Activated T-helper 1 cell treated with Interleukin-2 at 50 U/mL for 16 hours (primary cell): ENCODE measurements around the gene CST1.
"Not testable (repeated sequence)": the region's sequence is repeated elsewhere in the genome, so short reads cannot be mapped to it uniquely, and the experiment has no call there.

Experiments
- DNase-seq: peaks from one replicate; pipeline ENCODE4 v3.0.0-alpha.2; 2020; ENCODE audit warnings: low read depth

The CST1 gene, protein sequence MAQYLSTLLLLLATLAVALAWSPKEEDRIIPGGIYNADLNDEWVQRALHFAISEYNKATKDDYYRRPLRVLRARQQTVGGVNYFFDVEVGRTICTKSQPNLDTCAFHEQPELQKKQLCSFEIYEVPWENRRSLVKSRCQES

GRCh38 chr20:23750786-23751185 is at the start of gene CST1:
CST1 (minus strand) TSS chr20:23750935; CDS start chr20:23750866, 69 bp downstream.
- DNase-seq = not testable (repeated sequence)

GRCh38 chr20:23799216-23799847 is 48.6 kb upstream of the CST1 start:
- DNase-seq = not testable (repeated sequence)

- DNase-seq = no peak
These were observed 44.8 kb upstream of the CST1 start for GRCh38 chr20:23795526-23795925.

DNA sequence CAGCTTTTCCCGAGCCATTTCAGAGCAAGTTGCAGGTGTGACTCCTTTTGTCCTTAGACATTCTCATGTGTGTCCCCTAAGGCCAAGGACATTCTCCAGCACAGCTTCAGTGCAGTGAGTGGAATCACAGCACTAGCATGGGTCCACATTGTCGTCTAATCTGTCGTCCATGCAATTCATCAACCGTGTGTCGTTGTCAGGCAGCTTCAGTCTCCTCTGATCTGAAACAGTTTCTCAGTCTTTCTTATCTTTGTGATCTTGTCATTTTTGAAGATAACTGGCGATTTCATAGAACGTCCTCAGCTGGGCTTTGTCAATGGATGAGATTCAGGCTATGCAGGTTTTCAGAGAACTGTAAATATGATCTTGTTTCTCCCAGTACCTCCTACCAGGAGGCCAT is 44.1 kb upstream of the CST1 start:
- no peak for DNase-seq

DNA sequence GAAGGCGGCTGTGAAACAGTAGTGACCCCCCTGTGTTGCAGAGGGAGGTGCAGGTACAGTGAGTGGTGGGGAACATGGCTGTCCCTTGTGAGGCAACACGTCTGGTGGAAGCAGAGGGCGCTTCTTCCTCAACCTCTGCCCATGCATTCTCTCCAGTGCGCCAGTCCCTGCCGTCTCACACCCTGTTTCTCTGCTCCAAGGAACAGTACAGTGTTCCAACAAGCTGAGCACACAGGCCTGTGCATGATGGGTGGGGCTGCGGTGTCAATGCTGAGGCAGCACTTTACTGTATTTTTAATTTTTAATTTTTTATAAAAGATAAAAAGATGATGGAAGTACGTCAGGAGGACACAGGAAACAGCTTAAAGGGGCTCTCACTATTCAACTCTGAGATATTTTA is 43.3 kb upstream of the CST1 start:
- no peak for DNase-seq

DNA sequence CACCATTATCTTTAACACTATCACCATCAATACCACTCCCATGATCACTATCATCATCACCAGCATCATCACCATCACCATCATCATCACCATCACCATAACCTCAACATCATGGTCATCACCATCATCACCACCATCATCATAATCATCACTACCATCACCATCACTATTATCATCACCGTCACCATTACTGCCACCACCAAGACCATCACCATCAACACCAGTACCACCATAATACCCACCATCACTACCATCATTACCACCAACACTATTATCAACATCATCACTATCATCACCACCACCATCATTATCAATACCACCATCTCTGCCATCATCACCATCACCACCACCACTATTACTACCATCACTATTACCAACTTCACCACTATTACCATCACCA is 32.7 kb upstream of the CST1 start:
- DNase-seq = no peak

GRCh38 chr20:23782366-23782983 is 31.7 kb upstream of the CST1 start:
- no peak for DNase-seq

DNA sequence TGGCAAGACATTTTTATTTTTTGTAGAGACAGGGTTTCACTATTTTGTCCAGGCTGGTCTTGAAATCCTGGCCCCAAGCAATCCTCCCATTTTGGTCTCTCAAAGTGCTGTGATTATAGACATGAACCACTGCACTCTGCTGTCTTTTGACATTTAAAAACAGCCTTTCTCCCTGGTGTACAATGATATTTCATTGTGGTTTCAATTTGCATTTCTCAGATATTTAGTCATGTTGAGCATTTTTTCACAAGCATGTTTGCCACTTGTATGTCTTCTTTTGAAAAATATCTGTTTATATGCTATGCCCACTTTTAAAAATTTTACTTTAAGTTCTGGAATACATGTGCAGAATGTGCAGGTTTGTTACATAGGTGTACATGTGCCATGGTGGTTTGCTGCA is 27.9 kb upstream of the CST1 start:
- DNase-seq = not testable (repeated sequence)

GRCh38 chr20:23777380-23777779 is 26.6 kb upstream of the CST1 start:
- not testable (repeated sequence) for DNase-seq

DNA sequence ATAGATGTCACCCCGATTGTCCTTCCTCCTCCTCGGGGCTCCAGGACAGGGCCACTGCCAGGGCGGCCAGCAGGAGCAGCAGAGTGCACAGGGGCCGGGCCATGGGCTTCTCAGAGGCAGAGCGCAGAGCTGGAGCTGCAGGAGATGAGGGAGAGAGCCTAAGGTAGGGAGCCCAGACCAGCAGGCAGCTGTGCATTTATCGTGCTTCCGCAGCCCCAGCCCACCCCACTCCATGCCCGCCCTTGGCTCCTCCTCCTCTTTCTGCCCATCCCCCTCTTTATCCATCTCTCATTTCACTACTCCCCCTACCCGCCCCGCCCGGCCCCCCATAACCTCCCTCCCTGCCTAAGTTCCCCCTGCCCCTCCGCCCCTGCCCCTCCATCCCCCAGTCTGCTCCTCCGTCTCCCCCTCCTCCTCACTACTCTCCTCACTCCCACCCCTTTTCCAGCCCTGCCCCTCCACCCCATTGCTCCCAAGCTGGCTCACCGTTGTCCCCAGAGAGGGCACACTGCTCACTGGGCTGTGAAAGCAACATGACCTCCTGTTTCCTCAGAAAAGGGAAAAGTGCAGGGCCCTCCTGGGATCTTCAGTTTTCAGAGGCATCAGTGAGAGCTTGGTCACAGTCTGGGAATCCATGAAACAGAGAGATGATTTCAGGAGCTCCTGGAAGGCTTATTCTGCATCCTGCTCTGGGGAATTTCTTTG is 25.5 kb upstream of the CST1 start:
- no peak for DNase-seq

DNA sequence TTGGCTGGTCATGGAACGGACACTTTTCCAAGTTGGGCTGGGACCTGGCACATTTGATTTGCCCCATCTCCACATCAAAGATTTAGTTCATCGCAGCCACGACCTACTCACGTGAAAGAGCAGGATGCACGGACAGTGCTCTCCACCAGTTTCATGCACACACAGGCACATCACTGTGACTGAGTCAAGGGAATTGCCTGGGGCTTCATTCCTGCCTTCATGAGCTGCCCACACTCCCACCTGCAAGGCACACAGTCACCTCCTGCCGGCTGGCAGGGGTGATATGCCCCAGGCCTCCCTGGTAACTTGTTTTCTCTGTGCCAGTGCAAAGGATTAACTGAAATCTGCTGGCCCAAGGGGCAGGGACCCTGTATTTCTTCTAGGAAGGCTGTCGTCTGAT is 23.3 kb upstream of the CST1 start:
- DNase-seq = no peak

DNA sequence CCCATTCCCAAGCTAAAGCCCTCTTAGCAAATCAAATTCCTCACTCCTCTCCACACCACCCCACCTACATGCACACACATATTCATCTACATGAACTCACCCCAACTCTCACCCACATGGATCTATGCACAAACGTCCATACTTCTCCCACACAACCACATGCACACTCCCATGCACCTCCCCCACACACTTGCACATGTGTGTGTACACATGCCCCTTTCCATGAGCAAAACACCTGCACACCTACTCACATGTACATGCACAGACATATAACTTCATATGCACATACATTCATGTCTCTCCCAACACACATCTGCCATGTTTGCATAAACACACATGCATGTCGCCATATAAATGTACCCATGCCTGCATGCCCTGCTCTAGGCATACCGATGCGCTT is 22.8 kb upstream of the CST1 start:
- no peak for DNase-seq

DNA sequence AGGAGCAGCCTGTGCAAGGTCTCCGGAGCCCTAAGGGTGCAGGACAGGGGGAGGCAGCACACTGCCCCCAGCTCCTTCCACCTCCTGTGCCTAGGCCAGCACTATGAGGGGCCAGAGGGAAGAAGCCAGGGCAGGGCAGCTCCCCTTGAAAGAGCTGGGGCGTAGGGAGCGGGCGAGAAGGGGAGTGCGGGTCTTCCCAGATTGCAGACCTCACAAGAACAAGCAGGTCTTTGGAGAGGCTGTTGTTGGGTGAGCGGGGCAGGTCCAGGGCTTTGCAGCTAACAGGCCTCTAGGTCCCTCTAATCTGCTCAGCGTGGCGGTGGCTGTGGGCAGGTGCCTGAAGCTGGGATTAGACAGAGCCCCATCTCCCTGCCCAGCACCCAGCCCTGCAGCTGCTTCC is 22.4 kb upstream of the CST1 start:
- DNase-seq = no peak

- no peak for DNase-seq
These were observed 21.3 kb upstream of the CST1 start for GRCh38 chr20:23772074-23772473.

DNA sequence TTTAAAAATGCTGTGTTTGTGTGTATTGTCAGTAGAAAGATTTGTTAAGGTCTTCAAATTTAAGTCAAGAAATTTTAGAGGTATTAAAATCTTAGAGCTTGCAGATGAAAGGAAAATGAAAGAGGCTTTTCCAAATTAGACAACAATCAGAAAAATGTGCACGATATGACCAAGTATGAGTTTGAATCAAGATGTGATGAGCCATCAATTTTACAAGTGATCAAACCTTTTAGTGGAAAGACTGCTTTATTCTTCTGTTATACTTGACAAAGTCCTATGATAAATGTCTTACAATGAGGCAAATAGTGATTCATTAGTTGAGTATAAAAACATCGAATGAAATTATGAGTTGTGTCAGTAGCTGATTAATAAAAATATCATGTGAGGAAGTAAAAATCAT is 19.6 kb upstream of the CST1 start:
- no peak for DNase-seq

DNA sequence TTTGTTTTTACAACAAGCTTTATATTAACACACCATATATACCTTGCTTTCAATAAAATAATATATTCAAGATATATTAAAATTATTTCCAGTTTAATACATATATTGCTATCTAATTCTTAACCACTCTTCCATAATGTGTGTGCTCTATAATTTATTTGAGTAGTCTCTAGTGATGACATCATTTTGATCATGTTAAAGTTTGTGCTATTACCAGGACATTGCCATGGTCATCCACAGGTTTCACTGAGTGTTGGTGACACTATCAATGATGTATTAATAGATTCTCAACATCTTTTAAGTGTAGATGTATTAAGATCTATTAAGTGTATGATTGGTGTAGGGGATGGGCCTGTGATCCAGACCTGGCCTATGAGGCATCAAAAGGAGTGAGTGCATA is 17.8 kb upstream of the CST1 start:
- DNase-seq = not testable (repeated sequence)

DNA sequence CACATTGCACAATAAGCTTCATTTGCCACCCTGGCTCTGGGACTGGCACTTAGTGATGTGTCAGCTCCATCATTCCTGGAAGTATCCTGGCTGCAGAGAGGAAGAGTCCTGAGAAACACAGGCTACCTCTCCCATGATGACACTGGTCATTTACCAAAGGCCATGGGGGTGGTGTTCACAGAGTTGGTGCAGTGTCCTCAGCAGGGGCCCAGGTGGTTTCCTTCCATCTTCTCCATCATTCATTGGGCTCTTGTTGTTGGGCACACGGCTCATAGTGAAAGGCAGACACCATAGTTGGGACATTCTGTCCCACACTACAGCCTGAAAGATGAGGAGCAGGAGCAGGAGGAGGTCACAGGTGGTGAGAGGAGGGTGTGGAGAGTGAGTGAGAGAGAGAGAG is 15.8 kb upstream of the CST1 start:
- DNase-seq = no peak

DNA sequence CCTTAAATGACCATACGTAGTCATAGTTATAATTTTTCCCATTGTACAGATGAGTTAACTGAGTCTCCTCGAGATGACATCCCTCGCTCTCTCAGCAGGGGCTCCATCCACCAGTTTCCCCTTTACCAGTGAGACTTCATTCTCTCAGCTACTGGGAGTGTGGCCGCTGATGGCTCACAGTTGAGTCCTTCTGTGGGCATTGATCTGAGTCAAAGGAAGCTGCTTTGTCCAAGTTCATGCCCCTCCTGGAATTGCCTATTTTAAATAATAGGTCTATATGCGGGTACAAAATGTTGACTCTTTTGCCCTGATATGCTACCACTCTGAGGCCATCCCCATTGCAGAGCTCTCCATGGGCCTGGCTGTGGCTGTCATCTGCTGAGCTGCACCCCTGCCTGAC is 14.8 kb upstream of the CST1 start:
- DNase-seq = no peak

GRCh38 chr20:23764630-23765029 is 13.9 kb upstream of the CST1 start:
- not testable (repeated sequence) for DNase-seq

DNA sequence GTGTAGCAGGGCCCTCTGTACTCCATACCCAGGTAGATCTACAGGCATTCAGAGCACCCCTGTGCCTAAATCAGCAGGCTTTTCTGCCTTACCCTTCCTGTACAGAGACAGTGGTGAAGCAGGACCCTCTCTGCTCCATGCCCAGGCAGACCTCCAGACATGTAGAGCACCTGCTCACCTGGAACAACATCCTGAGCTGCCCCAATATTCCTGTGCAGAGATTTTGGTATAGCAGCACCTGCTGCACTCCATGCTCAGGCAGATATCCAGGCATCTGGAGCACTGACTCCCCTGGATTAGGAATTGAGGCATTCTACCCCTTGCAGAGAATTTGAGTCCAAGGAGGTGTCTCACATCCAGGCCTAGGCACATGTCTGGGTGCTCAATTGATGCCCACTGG is 12.6 kb upstream of the CST1 start:
- no peak for DNase-seq

- no peak for DNase-seq
These were observed 8.7 kb upstream of the CST1 start for GRCh38 chr20:23759306-23759940.

DNA sequence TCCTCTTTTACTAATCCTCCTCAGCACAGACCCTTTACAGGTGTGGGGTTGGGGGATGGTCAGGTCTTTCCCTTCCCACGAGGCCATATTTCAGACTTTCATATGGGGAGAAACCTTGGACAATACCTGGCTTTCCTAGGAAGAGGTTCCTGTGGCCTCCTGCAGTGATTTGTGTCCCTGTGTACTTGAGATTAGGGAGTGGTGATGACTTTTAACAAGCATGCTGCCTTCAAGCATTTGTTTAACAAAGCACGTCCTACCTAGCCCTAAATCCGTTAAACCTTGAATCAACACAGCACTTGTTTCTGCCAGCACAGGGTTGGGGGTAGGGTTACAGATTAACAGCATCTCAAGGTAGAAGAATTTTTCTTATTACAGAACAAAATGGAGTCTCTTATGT is 6.1 kb upstream of the CST1 start:
- not testable (repeated sequence) for DNase-seq

GRCh38 chr20:23755131-23755611 is 4.4 kb upstream of the CST1 start:
- DNase-seq = not testable (repeated sequence)
